Body of pancreas (tissue), 4 donors: ENCODE results near the gene DDIAS.

Experiments used
- POLR2A ChIP-seq, 3 donors: fragments of 450-650 bp; IDR thresholded peaks; one replicate each; pipeline ENCODE4 v1.6.1; 2016; ENCODE audit warnings: antibody characterized with exemption in 3 of 3, mild to moderate bottlenecking in 2 of 3
- TF ChIP-seq, protein P1 (sequence below), 7 experiments: fragments of 450-650 bp in 4 of 7; fragments of 200-600 bp in 3 of 7; sonication (generic) in 3 of 7; IDR thresholded peaks; one replicate each; pipeline ENCODE4 v1.5.1; 2016 to 2019; ENCODE audit warnings: antibody characterized with exemption in 7 of 7

GRCh38 chr11:82858556-82859091 lies 42.9 kb upstream of the DDIAS start:
- no peak for TF ChIP-seq POLR2A (IDR thresholded peaks at IDR 0.05)
- TF ChIP-seq, protein P1, sequence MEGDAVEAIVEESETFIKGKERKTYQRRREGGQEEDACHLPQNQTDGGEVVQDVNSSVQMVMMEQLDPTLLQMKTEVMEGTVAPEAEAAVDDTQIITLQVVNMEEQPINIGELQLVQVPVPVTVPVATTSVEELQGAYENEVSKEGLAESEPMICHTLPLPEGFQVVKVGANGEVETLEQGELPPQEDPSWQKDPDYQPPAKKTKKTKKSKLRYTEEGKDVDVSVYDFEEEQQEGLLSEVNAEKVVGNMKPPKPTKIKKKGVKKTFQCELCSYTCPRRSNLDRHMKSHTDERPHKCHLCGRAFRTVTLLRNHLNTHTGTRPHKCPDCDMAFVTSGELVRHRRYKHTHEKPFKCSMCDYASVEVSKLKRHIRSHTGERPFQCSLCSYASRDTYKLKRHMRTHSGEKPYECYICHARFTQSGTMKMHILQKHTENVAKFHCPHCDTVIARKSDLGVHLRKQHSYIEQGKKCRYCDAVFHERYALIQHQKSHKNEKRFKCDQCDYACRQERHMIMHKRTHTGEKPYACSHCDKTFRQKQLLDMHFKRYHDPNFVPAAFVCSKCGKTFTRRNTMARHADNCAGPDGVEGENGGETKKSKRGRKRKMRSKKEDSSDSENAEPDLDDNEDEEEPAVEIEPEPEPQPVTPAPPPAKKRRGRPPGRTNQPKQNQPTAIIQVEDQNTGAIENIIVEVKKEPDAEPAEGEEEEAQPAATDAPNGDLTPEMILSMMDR (IDR thresholded peaks at IDR 0.05), result no peak
